ENCODE measurements around the gene BTBD9. TPM values are rescaled to one million over a fixed set of nuclear protein-coding genes. Genes with fewer than 3 reads are reported as not detected.

BTBD9 gene
- total RNA-seq, 1 donor from 2014 or later = 47.9 TPM

DNA sequence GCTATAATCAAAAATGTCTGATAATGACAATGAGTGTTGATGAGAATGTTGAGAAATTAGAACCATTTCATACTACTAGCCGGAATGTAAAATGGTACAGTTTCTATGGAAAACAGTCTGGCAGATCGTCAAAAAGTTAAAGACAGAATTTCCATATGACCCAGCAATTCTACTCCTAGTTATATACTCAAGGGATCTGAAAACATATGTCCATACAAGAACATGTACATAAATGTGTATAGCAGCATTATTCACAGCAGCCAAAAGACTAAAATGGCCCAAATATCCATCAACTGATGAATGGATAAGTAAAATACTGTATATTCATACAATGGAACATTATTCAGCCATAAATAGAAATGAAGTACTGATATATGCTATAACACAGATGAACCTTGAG, 236.2 kb downstream of the BTBD9 start:
- Histone ChIP-seq H3K4me1 (peaks cover 18% of the 10 kb centered on the region), H3K4me3 (no peak overlapping the region), H3K27me3 (no peaks in the 10 kb centered on the region), H3K27ac (no peak overlapping the region), H3K9me3 (no peaks in the 10 kb centered on the region), H3K36me3 (no peaks in the 10 kb centered on the region)
- DNase-seq (no peak), ATAC-seq (no peak)
- TF ChIP-seq, protein P1, sequence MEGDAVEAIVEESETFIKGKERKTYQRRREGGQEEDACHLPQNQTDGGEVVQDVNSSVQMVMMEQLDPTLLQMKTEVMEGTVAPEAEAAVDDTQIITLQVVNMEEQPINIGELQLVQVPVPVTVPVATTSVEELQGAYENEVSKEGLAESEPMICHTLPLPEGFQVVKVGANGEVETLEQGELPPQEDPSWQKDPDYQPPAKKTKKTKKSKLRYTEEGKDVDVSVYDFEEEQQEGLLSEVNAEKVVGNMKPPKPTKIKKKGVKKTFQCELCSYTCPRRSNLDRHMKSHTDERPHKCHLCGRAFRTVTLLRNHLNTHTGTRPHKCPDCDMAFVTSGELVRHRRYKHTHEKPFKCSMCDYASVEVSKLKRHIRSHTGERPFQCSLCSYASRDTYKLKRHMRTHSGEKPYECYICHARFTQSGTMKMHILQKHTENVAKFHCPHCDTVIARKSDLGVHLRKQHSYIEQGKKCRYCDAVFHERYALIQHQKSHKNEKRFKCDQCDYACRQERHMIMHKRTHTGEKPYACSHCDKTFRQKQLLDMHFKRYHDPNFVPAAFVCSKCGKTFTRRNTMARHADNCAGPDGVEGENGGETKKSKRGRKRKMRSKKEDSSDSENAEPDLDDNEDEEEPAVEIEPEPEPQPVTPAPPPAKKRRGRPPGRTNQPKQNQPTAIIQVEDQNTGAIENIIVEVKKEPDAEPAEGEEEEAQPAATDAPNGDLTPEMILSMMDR (IDR thresholded peaks at IDR 0.05) = no peak
- intact Hi-C loops (cut with DNase I) = no loop called here

DNA sequence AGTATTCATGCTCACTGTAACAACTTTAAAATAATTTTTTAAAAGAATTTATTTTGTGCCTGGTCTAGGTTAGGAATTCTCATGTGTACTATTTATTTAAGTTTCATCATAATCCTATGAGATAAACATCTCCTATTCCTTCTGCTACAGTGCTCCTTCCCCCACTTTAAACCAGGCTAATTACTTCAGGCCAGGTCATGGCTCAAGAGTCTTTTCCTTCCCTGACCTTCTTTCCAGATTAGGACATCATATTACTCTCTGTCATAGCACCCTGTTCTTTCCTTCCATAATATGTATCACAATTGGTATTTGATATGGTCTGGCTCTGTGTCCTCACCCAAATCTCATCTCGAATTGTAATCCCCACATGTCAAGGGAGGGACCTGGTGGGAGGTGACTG, 239.0 kb downstream of the BTBD9 start:
- Histone ChIP-seq H3K27ac (no peak overlapping the region), H3K9me3 (no peaks in the 10 kb centered on the region), H3K27me3 (no peaks in the 10 kb centered on the region), H3K36me3 (no peaks in the 10 kb centered on the region), H3K4me1 (peaks cover 23% of the 10 kb centered on the region), H3K4me3 (no peak overlapping the region)
- intact Hi-C loops (cut with DNase I) = no loop called here
- TF ChIP-seq, protein P1 (IDR thresholded peaks at IDR 0.05) = no peak
- no peak for DNase-seq
- no peak for ATAC-seq

DNA sequence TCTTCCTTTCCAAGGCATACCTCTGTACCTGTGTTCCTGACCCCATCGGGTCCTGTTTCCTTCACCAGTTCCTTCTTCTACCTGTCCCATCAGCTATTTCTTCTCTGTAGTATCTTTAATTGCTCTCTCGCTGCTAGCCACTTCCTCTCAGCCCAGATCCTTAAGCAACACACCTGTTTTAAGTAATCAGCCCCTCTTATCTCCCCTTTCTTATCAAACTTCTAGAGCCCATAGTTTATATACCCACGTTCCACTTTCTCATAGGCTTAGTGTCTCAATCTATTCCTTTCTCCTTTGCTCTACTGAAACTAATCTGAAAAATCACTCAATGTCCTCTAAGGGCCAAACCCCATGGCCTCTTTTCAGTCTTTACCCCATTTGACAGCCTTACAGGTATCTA, 239.6 kb downstream of the BTBD9 start:
- TF ChIP-seq, protein P1 (IDR thresholded peaks at IDR 0.05) = no peak
- H3K4me3 ChIP-seq = no peak overlapping the region
- no peak for ATAC-seq
- peaks cover 22% of the 10 kb centered on the region for H3K4me1 ChIP-seq
- DNase-seq = no peak
- H3K27me3 ChIP-seq = no peaks in the 10 kb centered on the region
- H3K36me3 ChIP-seq = no peaks in the 10 kb centered on the region
- intact Hi-C loops (cut with DNase I) = no loop called here
- H3K27ac ChIP-seq = no peak overlapping the region
- H3K9me3 ChIP-seq = no peaks in the 10 kb centered on the region

DNA sequence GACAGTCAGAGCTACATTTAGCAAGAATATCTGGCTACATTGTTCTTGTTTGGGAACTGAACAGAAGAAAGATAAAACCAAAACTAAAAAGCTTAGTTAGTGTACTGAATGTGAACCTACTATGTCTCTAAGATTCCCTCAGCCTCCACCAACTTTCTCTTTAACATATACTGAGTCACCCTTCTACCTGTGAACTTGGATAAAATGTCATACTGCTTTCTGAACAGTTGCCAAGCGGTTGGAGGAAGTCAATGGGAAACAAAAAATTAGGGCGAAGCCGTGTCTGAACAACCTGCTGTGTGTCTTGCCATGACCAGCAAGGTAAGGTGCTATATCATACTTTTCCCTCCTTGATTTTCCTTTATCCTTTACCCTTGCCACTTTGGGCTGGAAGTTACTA, 243.5 kb downstream of the BTBD9 start:
- H3K4me3 ChIP-seq = no peak overlapping the region
- DNase-seq (no peak), ATAC-seq (no peak)
- H3K4me1 ChIP-seq = peaks cover 5% of the 10 kb centered on the region
- no peaks in the 10 kb centered on the region for H3K27me3 ChIP-seq
- H3K9me3 ChIP-seq = no peaks in the 10 kb centered on the region
- TF ChIP-seq, protein P1 (IDR thresholded peaks at IDR 0.05) = no peak
- H3K27ac ChIP-seq = no peak overlapping the region
- no peaks in the 10 kb centered on the region for H3K36me3 ChIP-seq
- intact Hi-C loops (cut with DNase I) = no loop called here

DNA sequence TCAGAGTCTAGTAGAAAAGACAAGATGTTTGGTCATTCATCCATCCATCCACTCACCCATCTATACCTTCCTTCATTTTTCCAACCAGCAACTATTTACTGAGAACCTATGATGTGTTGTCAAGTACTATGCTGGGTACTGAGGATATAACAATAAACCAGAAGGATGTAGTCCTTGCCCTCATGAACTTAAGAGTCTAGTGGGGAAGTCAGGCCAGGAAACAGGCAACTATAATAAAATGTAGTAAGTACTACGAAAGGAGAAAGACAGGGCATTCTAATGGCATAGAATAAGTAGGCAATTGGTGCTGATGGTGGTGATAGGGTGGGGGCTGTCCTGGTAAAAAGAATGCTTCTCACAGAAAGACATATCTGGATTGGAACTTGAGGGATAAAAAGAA, 245.7 kb downstream of the BTBD9 start:
- intact Hi-C loops (cut with DNase I) = no loop called here
- H3K27me3 ChIP-seq = no peaks in the 10 kb centered on the region
- H3K4me1 ChIP-seq = peaks cover 5% of the 10 kb centered on the region
- H3K27ac ChIP-seq = no peak overlapping the region
- H3K4me3 ChIP-seq = no peak overlapping the region
- TF ChIP-seq, protein P1 (IDR thresholded peaks at IDR 0.05) = no peak
- DNase-seq (no peak), ATAC-seq (no peak)
- H3K36me3 ChIP-seq = no peaks in the 10 kb centered on the region
- no peaks in the 10 kb centered on the region for H3K9me3 ChIP-seq

Data from upper lobe of right lung (tissue), 1 donor.